Measurements from ENCODE around the gene ATP6V0C. TPM values are rescaled to one million over a fixed set of nuclear protein-coding genes. Genes with fewer than 3 reads are reported as not detected.

The ATP6V0C gene
- total RNA-seq, 1 donor from 2014 or later = 311 TPM

- H3K4me1 Mint-ChIP-seq (ENCODE audit: low read depth, unreplicated experiment) = peaks cover 4% of the 10 kb centered on the region
- no peak overlapping the region for H3K27ac ChIP-seq (ENCODE audit: low read depth, low read length)
- FAIRE-seq = no peak
Observed at GRCh38 chr16:2526135-2526534, 12.4 kb downstream of the ATP6V0C start.

GRCh38 chr16:2527071-2527783 is 13.5 kb downstream of the ATP6V0C start:
- Histone ChIP-seq H3K27ac (ENCODE audit: low read depth, low read length) (no peak overlapping the region), H3K27me3 (ENCODE audit: insufficient read depth, low read length) (no peaks in the 10 kb centered on the region), H3K9me3 (ENCODE audit: insufficient read depth, low read depth, low read length) (no peaks in the 10 kb centered on the region), H3K4me3 (ENCODE audit: insufficient read depth, low read depth, low read length) (no peak overlapping the region), H3K4me2 (ENCODE audit: low read length) (no peak overlapping the region), H3K9ac (ENCODE audit: low read length) (no peak overlapping the region), H4K20me1 (ENCODE audit: insufficient read depth, low read length) (peaks cover 26% of the 10 kb centered on the region), H3K79me2 (ENCODE audit: insufficient read depth, low read length) (peaks cover 21% of the 10 kb centered on the region), H3K4me1 (ENCODE audit: insufficient read depth, low read length) (peaks cover 9% of the 10 kb centered on the region), H2AFZ (ENCODE audit: low read depth, low read length) (no peak overlapping the region), H3K36me3 (ENCODE audit: insufficient read depth, low read length) (peaks cover 19% of the 10 kb centered on the region)
- no peak overlapping the region for H3K27ac Mint-ChIP-seq (ENCODE audit: unreplicated experiment)
- no peak overlapping the region for H3K4me3 Mint-ChIP-seq (ENCODE audit: unreplicated experiment)
- H3K9me3 Mint-ChIP-seq (ENCODE audit: unreplicated experiment) = no peaks in the 10 kb centered on the region
- DNase-seq (ENCODE audit: low read depth) (no peak), FAIRE-seq (no peak)
- H3K27me3 Mint-ChIP-seq (ENCODE audit: low read depth, unreplicated experiment) = no peaks in the 10 kb centered on the region
- H3K4me1 Mint-ChIP-seq (ENCODE audit: low read depth, unreplicated experiment) = no peaks in the 10 kb centered on the region
- peaks cover 9% of the 10 kb centered on the region for H3K36me3 Mint-ChIP-seq (ENCODE audit: low read depth, unreplicated experiment)
- TF ChIP-seq, protein P1, sequence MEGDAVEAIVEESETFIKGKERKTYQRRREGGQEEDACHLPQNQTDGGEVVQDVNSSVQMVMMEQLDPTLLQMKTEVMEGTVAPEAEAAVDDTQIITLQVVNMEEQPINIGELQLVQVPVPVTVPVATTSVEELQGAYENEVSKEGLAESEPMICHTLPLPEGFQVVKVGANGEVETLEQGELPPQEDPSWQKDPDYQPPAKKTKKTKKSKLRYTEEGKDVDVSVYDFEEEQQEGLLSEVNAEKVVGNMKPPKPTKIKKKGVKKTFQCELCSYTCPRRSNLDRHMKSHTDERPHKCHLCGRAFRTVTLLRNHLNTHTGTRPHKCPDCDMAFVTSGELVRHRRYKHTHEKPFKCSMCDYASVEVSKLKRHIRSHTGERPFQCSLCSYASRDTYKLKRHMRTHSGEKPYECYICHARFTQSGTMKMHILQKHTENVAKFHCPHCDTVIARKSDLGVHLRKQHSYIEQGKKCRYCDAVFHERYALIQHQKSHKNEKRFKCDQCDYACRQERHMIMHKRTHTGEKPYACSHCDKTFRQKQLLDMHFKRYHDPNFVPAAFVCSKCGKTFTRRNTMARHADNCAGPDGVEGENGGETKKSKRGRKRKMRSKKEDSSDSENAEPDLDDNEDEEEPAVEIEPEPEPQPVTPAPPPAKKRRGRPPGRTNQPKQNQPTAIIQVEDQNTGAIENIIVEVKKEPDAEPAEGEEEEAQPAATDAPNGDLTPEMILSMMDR (IDR thresholded peaks at IDR 0.05; ENCODE audit: insufficient read depth, low read depth, low read length) = no peak
- no peak for TF ChIP-seq EZH2 (IDR thresholded peaks at IDR 0.05; ENCODE audit: insufficient read depth, low read length)

More at GRCh38 chr16:2526135-2526534, 12.4 kb downstream of the ATP6V0C start:
- Histone ChIP-seq H3K4me3 (ENCODE audit: insufficient read depth, low read depth, low read length) (no peak overlapping the region), H3K4me2 (ENCODE audit: low read length) (no peak overlapping the region), H3K9me3 (ENCODE audit: insufficient read depth, low read depth, low read length) (no peaks in the 10 kb centered on the region), H3K36me3 (ENCODE audit: insufficient read depth, low read length) (peaks cover 19% of the 10 kb centered on the region), H3K79me2 (ENCODE audit: insufficient read depth, low read length) (peaks cover 28% of the 10 kb centered on the region), H2AFZ (ENCODE audit: low read depth, low read length) (no peak overlapping the region), H3K9ac (ENCODE audit: low read length) (no peak overlapping the region), H3K4me1 (ENCODE audit: insufficient read depth, low read length) (peaks cover 5% of the 10 kb centered on the region), H4K20me1 (ENCODE audit: insufficient read depth, low read length) (peaks cover 30% of the 10 kb centered on the region), H3K27me3 (ENCODE audit: insufficient read depth, low read length) (no peaks in the 10 kb centered on the region)
- H3K4me3 Mint-ChIP-seq (ENCODE audit: unreplicated experiment) = no peak overlapping the region
- H3K9me3 Mint-ChIP-seq (ENCODE audit: unreplicated experiment) = no peaks in the 10 kb centered on the region
- no peak for DNase-seq (ENCODE audit: low read depth)
- TF ChIP-seq, protein P1 (IDR thresholded peaks at IDR 0.05; ENCODE audit: insufficient read depth, low read depth, low read length) = no peak
- no peak for TF ChIP-seq EZH2 (IDR thresholded peaks at IDR 0.05; ENCODE audit: insufficient read depth, low read length)
- no peaks in the 10 kb centered on the region for H3K27me3 Mint-ChIP-seq (ENCODE audit: low read depth, unreplicated experiment)
- H3K36me3 Mint-ChIP-seq (ENCODE audit: low read depth, unreplicated experiment) = peaks cover 9% of the 10 kb centered on the region
- H3K27ac Mint-ChIP-seq (ENCODE audit: unreplicated experiment) = no peak overlapping the region

- Histone ChIP-seq H3K27me3 (ENCODE audit: insufficient read depth, low read length) (no peaks in the 10 kb centered on the region), H3K27ac (ENCODE audit: low read depth, low read length) (no peak overlapping the region), H3K4me1 (ENCODE audit: insufficient read depth, low read length) (peaks cover 14% of the 10 kb centered on the region), H3K9ac (ENCODE audit: low read length) (no peak overlapping the region), H3K79me2 (ENCODE audit: insufficient read depth, low read length) (peaks cover 21% of the 10 kb centered on the region), H4K20me1 (ENCODE audit: insufficient read depth, low read length) (peaks cover 26% of the 10 kb centered on the region), H3K36me3 (ENCODE audit: insufficient read depth, low read length) (peaks cover 19% of the 10 kb centered on the region), H3K4me2 (ENCODE audit: low read length) (no peak overlapping the region), H3K9me3 (ENCODE audit: insufficient read depth, low read depth, low read length) (no peaks in the 10 kb centered on the region), H2AFZ (ENCODE audit: low read depth, low read length) (no peak overlapping the region), H3K4me3 (ENCODE audit: insufficient read depth, low read depth, low read length) (no peak overlapping the region)
- DNase-seq (ENCODE audit: low read depth) (no peak), FAIRE-seq (no peak)
- TF ChIP-seq, protein P1 (IDR thresholded peaks at IDR 0.05; ENCODE audit: insufficient read depth, low read depth, low read length) = no peak
- TF ChIP-seq EZH2 (IDR thresholded peaks at IDR 0.05; ENCODE audit: insufficient read depth, low read length) = no peak
- no peak overlapping the region for H3K4me3 Mint-ChIP-seq (ENCODE audit: unreplicated experiment)
- H3K36me3 Mint-ChIP-seq (ENCODE audit: low read depth, unreplicated experiment) = peaks cover 9% of the 10 kb centered on the region
- H3K27ac Mint-ChIP-seq (ENCODE audit: unreplicated experiment) = no peak overlapping the region
- no peaks in the 10 kb centered on the region for H3K27me3 Mint-ChIP-seq (ENCODE audit: low read depth, unreplicated experiment)
- no peaks in the 10 kb centered on the region for H3K4me1 Mint-ChIP-seq (ENCODE audit: low read depth, unreplicated experiment)
- no peaks in the 10 kb centered on the region for H3K9me3 Mint-ChIP-seq (ENCODE audit: unreplicated experiment)
Observed at GRCh38 chr16:2527784-2528100, 14.0 kb downstream of the ATP6V0C start.
